ENCODE results near the gene ERGIC1.
A peak's percentile ranks its signal among the peaks of the same experiment; 100 is the strongest.

Gene ERGIC1

DNA sequence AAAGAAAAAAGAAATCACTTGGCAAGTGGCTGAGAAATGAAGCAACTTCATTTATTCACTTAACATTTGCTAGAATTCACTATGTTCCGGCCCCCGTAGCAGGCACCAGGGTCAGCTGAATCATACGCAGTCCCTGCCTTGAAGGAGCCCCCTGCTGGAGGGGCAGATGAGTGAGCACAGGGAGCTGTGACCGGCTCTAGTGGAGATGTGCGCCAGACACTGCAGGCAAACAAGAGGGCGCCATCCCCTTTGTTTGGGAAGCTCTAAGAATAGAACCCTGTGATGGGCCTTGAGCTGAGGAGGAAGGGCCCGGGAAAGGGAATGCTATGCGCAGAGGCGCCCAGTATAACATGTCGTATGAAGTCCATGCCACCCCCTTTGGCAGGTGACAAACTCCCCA is 105.0 kb downstream of the ERGIC1 start:
- no peak overlapping the region for H3K9ac ChIP-seq (ENCODE audit: low read length)
- H3K9me3 ChIP-seq (replicated peaks; ENCODE audit: insufficient read depth, low read length): no peaks in the 10 kb centered on the region
- H2AFZ ChIP-seq (ENCODE audit: low read length): no peak overlapping the region
- no peaks in the 10 kb centered on the region for H3F3A ChIP-seq (ENCODE audit: insufficient read depth, low read length)
- no peak overlapping the region for H3K27ac ChIP-seq (ENCODE audit: low read length)
- peaks cover 6% of the 10 kb centered on the region; the same call in 1 of the 2 replicates for H3K36me3 ChIP-seq (replicated peaks; ENCODE audit: insufficient read depth, low read length)
- no peaks in the 10 kb centered on the region for H4K20me1 ChIP-seq (ENCODE audit: insufficient read depth, low read length)
- no peak overlapping the region for H3K4me2 ChIP-seq (ENCODE audit: low read depth, low read length)
- no peaks in the 10 kb centered on the region for H3K79me2 ChIP-seq (ENCODE audit: low read length)
- no peaks in the 10 kb centered on the region for H3K27me3 ChIP-seq (replicated peaks; ENCODE audit: insufficient read depth, low read length)
- H3K4me3 ChIP-seq (ENCODE audit: low read length): no peak overlapping the region
- TF ChIP-seq EZH2 (optimal IDR thresholded peaks at IDR 0.05; ENCODE audit: low read depth, low read length) (no peak), EZH2phosphoT487 (IDR thresholded peaks at IDR 0.05; ENCODE audit: low read length) (no peak)
- TF ChIP-seq, protein P1, sequence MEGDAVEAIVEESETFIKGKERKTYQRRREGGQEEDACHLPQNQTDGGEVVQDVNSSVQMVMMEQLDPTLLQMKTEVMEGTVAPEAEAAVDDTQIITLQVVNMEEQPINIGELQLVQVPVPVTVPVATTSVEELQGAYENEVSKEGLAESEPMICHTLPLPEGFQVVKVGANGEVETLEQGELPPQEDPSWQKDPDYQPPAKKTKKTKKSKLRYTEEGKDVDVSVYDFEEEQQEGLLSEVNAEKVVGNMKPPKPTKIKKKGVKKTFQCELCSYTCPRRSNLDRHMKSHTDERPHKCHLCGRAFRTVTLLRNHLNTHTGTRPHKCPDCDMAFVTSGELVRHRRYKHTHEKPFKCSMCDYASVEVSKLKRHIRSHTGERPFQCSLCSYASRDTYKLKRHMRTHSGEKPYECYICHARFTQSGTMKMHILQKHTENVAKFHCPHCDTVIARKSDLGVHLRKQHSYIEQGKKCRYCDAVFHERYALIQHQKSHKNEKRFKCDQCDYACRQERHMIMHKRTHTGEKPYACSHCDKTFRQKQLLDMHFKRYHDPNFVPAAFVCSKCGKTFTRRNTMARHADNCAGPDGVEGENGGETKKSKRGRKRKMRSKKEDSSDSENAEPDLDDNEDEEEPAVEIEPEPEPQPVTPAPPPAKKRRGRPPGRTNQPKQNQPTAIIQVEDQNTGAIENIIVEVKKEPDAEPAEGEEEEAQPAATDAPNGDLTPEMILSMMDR (IDR thresholded peaks at IDR 0.05; ENCODE audit: low read length): peak; percentile 29
- no peaks in the 10 kb centered on the region for H3K4me1 ChIP-seq (ENCODE audit: low read length)
- DNase-seq: no peak
- no peaks in the 10 kb centered on the region for H3K9me2 ChIP-seq (replicated peaks; ENCODE audit: insufficient read depth, low read length)

GRCh38 chr5:172939611-172940267 is 105.7 kb downstream of the ERGIC1 start:
- Histone ChIP-seq H3K9ac (ENCODE audit: low read length) (no peak overlapping the region), H3K36me3 (replicated peaks; ENCODE audit: insufficient read depth, low read length) (peaks cover 6% of the 10 kb centered on the region; the same call in 1 of the 2 replicates), H3K27ac (ENCODE audit: low read length) (no peak overlapping the region), H3K4me3 (ENCODE audit: low read length) (no peak overlapping the region), H3K4me2 (ENCODE audit: low read depth, low read length) (no peak overlapping the region), H3K9me3 (replicated peaks; ENCODE audit: insufficient read depth, low read length) (no peaks in the 10 kb centered on the region), H3F3A (ENCODE audit: insufficient read depth, low read length) (no peaks in the 10 kb centered on the region), H3K4me1 (ENCODE audit: low read length) (no peaks in the 10 kb centered on the region), H3K9me2 (replicated peaks; ENCODE audit: insufficient read depth, low read length) (no peaks in the 10 kb centered on the region), H3K27me3 (replicated peaks; ENCODE audit: insufficient read depth, low read length) (no peaks in the 10 kb centered on the region), H2AFZ (ENCODE audit: low read length) (no peak overlapping the region), H3K79me2 (ENCODE audit: low read length) (no peaks in the 10 kb centered on the region), H4K20me1 (ENCODE audit: insufficient read depth, low read length) (no peaks in the 10 kb centered on the region)
- TF ChIP-seq EZH2 (optimal IDR thresholded peaks at IDR 0.05; ENCODE audit: low read depth, low read length): no peak
- TF ChIP-seq, protein P1 (IDR thresholded peaks at IDR 0.05; ENCODE audit: low read length): no peak
- no peak for TF ChIP-seq EZH2phosphoT487 (IDR thresholded peaks at IDR 0.05; ENCODE audit: low read length)
- no peak for DNase-seq

DNA sequence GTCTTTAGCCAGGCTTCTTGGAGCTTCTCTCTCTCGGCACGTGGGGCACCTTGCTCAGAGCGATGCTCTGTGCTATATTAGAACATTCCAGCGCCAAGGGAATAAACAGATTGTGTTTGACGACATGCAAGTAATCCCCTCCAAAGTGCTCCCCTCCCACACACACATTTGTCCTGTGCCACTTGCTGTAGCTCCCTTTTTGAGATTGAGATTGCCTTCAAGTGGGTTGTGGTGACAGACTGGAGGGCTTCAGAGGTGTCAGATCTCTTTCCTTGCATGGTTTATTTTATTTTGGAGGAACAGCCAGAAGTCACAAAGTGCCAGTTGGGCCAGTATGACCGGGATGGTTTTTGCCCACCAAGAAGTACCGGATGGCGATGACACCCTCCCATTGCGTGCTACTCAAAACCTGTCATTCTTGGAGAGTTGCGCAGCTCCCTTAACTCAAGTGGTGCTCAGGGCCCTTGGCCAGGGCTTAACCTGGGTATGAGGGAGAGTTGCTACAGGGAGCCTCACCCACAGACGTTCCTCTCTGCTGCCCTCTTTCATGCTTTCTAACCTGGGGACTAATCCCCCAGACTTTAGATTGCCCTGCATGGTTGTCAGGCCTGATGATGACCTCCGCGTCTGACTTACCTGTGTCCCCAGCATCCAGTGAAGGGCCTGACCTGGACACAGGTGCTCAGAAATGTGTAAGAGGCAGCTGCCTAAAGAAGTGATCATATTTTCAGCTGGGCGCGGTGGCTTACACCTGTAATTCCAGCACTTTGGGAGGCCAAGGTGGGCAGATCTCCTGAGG is 106.4 kb downstream of the ERGIC1 start:
- no peak for DNase-seq
- no peaks in the 10 kb centered on the region for H3K4me1 ChIP-seq (ENCODE audit: low read length)

More for the DNA sequence above, 106.4 kb downstream of the ERGIC1 start:
- Histone ChIP-seq H3K4me2 (ENCODE audit: low read depth, low read length) (no peak overlapping the region), H3K27me3 (replicated peaks; ENCODE audit: insufficient read depth, low read length) (no peaks in the 10 kb centered on the region), H3K4me3 (ENCODE audit: low read length) (no peak overlapping the region), H3F3A (ENCODE audit: insufficient read depth, low read length) (no peaks in the 10 kb centered on the region), H3K9me2 (replicated peaks; ENCODE audit: insufficient read depth, low read length) (no peaks in the 10 kb centered on the region), H3K9ac (ENCODE audit: low read length) (no peak overlapping the region), H3K27ac (ENCODE audit: low read length) (no peak overlapping the region), H2AFZ (ENCODE audit: low read length) (no peak overlapping the region), H4K20me1 (ENCODE audit: insufficient read depth, low read length) (no peaks in the 10 kb centered on the region), H3K79me2 (ENCODE audit: low read length) (no peaks in the 10 kb centered on the region), H3K36me3 (replicated peaks; ENCODE audit: insufficient read depth, low read length) (peaks cover 4% of the 10 kb centered on the region; the same call in 1 of the 2 replicates), H3K9me3 (replicated peaks; ENCODE audit: insufficient read depth, low read length) (no peaks in the 10 kb centered on the region)
- TF ChIP-seq EZH2phosphoT487 (IDR thresholded peaks at IDR 0.05; ENCODE audit: low read length): no peak
- TF ChIP-seq EZH2 (optimal IDR thresholded peaks at IDR 0.05; ENCODE audit: low read depth, low read length): no peak
- TF ChIP-seq, protein P1 (IDR thresholded peaks at IDR 0.05; ENCODE audit: low read length): no peak
